OCI-LY7 (cell line): Measurements from ENCODE around the gene GAN. TPM values are rescaled to one million over a fixed set of nuclear protein-coding genes. Genes with fewer than 3 reads are reported as not detected.
A peak's percentile ranks its signal among the peaks of the same experiment; 100 is the strongest.

ENCODE experiments used
- BruUV-seq: library from RNA; stranded (reverse); fragments of 400-500 nt; replicated peaks from 2 replicates; lab custom pipeline; 2021; lab: Mats Ljungman, UMichigan
- CTCF ChIA-PET: fragments of 300-600 bp; sonication (Branson Sonifier 250); formaldehyde crosslinking; loops from one replicate; lab custom pipeline; 2022; ENCODE audit warnings: antibody characterized with exemption; ENCODE audit not compliant: unreplicated experiment; lab: Charles Lee
- POLR2A ChIA-PET: fragments of 300-600 bp; sonication (Branson Sonifier 250); formaldehyde crosslinking; loops from one replicate; lab custom pipeline; 2022; ENCODE audit warnings: antibody characterized with exemption; lab: Charles Lee
- DNase-seq: peaks from one replicate; pipeline ENCODE4 v3.0.0-alpha.2; 2015; ENCODE audit warnings: low spot score
- H2AFZ ChIP-seq: fragments of 200-600 bp; sonication (generic), shearing (Covaris generic); 2 replicates; pipeline ENCODE4 v1.6.1; 2014; ENCODE audit warnings: mild to moderate bottlenecking, antibody characterized with exemption, low read length, moderate library complexity
- H3K27ac ChIP-seq: fragments of 200-600 bp; sonication (generic); 2 replicates; pipeline ENCODE4 v1.5.1; 2014; ENCODE audit warnings: mixed run types, low read depth, mild to moderate bottlenecking, moderate library complexity, low read length, inconsistent platforms; ENCODE audit not compliant: poor library complexity, severe bottlenecking
- H3K36me3 ChIP-seq: fragments of 200-600 bp; sonication (generic); 2 replicates; pipeline ENCODE4 v1.6.1; 2014; ENCODE audit warnings: mild to moderate bottlenecking, antibody characterized with exemption, low read length, moderate library complexity, mixed read lengths; ENCODE audit not compliant: insufficient read depth
- H3K4me1 ChIP-seq: fragments of 200-600 bp; sonication (generic); 2 replicates; pipeline ENCODE4 v1.5.1; 2014; ENCODE audit warnings: mild to moderate bottlenecking, low read length; ENCODE audit not compliant: insufficient read depth, poor library complexity, severe bottlenecking
- H3K4me2 ChIP-seq: fragments of 200-600 bp; sonication (generic); 2 replicates; pipeline ENCODE4 v1.6.1; 2014; ENCODE audit warnings: mild to moderate bottlenecking, low read length
- H3K4me3 ChIP-seq: fragments of 200-600 bp; sonication (generic); 2 replicates; pipeline ENCODE4 v1.5.1; 2014; ENCODE audit warnings: mild to moderate bottlenecking, low read depth, low read length; ENCODE audit not compliant: poor library complexity, severe bottlenecking
- H3K79me2 ChIP-seq: fragments of 200-600 bp; sonication (generic); 2 replicates; pipeline ENCODE4 v1.6.1; 2016; ENCODE audit warnings: low read depth, mild to moderate bottlenecking, low read length, moderate library complexity, mixed read lengths; ENCODE audit not compliant: insufficient read depth
- H3K9me2 ChIP-seq: fragments of 200-600 bp; sonication (generic); 2 replicates; pipeline ENCODE4 v1.6.1; 2016; ENCODE audit warnings: mild to moderate bottlenecking, low read length, mixed read lengths; ENCODE audit not compliant: insufficient read depth
- H3K9me3 ChIP-seq: fragments of 200-600 bp; sonication (generic); 2 replicates; pipeline ENCODE4 v1.6.1; 2014; ENCODE audit warnings: mild to moderate bottlenecking, mixed run types, low read length, mixed read lengths
- H4K20me1 ChIP-seq: fragments of 200-600 bp; sonication (generic); 2 replicates; pipeline ENCODE4 v1.6.1; 2014; ENCODE audit warnings: mild to moderate bottlenecking, antibody characterized with exemption, low read length, moderate library complexity, mixed read lengths; ENCODE audit not compliant: insufficient read depth
- CTCF ChIP-seq: fragments of 200-600 bp; sonication (generic); conservative IDR thresholded peaks from 2 replicates; pipeline ENCODE4 v1.5.1; 2014; ENCODE audit warnings: mild to moderate bottlenecking, antibody characterized with exemption, low read length, moderate library complexity, mixed read lengths
- EZH2phosphoT487 ChIP-seq: fragments of 200-600 bp; sonication (generic); IDR thresholded peaks from 2 replicates; pipeline ENCODE4 v1.6.1; 2018; ENCODE audit warnings: low read depth, borderline replicate concordance, mild to moderate bottlenecking, mixed run types, antibody characterized with exemption, low read length, moderate library complexity, mixed read lengths
- intact Hi-C: fragments of 100-400 bp; cut with micrococcal nuclease; formaldehyde crosslinking; loops from one replicate; pipeline ENCODE4 v1.10.0; 2022; ENCODE audit not compliant: unreplicated experiment
- total RNA-seq, 2 experiments: library from RNA; depleted of rRNA in 1 of 2; stranded (reverse); fragments of >200 nt in 1 of 2; shearing (Covaris generic) in 1 of 2; gene quantifications; 2 replicates each; pipeline ENCODE4 v1.2.3, GENCODE V29; 2014 to 2022

The GAN gene
- total RNA-seq, 2 experiments from 2014 or later: 5.1 to 14.2 TPM

GRCh38 chr16:81424771-81425170, 110.0 kb downstream of the GAN start:
- Histone ChIP-seq H3K4me1 (peaks cover 51% of the 10 kb centered on the region), H2AFZ (peak overlapping the region; percentile 40; the same call in 1 of the 2 replicates), H3K9me2 (no peaks in the 10 kb centered on the region), H3K79me2 (no peaks in the 10 kb centered on the region), H3K27ac (no peak overlapping the region), H3K36me3 (no peaks in the 10 kb centered on the region), H4K20me1 (no peaks in the 10 kb centered on the region), H3K4me3 (no peak overlapping the region), H3K9me3 (no peaks in the 10 kb centered on the region), H3K4me2 (peak overlapping the region; percentile 42)
- peak; percentile 63 for DNase-seq
- TF ChIP-seq CTCF: no peak
- no peak for TF ChIP-seq EZH2phosphoT487
- ChIA-PET CTCF (no interaction called here), POLR2A (interaction anchor here (0.6 to 1.0 kb wide), 6 partner anchors 9 to 326 kb away, joined by 3 to 5 read pairs (median 4); no protein-coding TSS in a partner anchor)
- no TSS peak for BruUV-seq
- intact Hi-C loops: no loop called here

- Histone ChIP-seq H2AFZ (peak overlapping the region; percentile 31; the same call in 1 of the 2 replicates), H3K9me2 (no peaks in the 10 kb centered on the region), H3K9me3 (no peaks in the 10 kb centered on the region), H3K4me3 (no peak overlapping the region), H3K79me2 (no peaks in the 10 kb centered on the region), H4K20me1 (no peaks in the 10 kb centered on the region), H3K36me3 (no peaks in the 10 kb centered on the region), H3K4me1 (peaks cover 56% of the 10 kb centered on the region), H3K27ac (no peak overlapping the region), H3K4me2 (no peak overlapping the region)
- intact Hi-C loops: no loop called here
- TF ChIP-seq CTCF (no peak), EZH2phosphoT487 (no peak)
- BruUV-seq: no TSS peak
- no peak for DNase-seq
- POLR2A ChIA-PET: interaction anchor here (0.6 to 2.4 kb wide), 4 partner anchors 9 to 194 kb away, joined by 3 to 11 read pairs (median 4); no protein-coding TSS in a partner anchor
- CTCF ChIA-PET: no interaction called here
Observed at GRCh38 chr16:81427219-81427618, 112.5 kb downstream of the GAN start.

- H3K9me3 ChIP-seq: no peaks in the 10 kb centered on the region
- peak overlapping the region; percentile 20; the same call in 1 of the 2 replicates for H3K4me2 ChIP-seq
- no peaks in the 10 kb centered on the region for H4K20me1 ChIP-seq
- peak overlapping the region; percentile 4; the same call in 1 of the 2 replicates for H2AFZ ChIP-seq
- no TSS peak for BruUV-seq
- POLR2A ChIA-PET: interaction anchor here (1.0 to 2.4 kb wide), 6 partner anchors 11 to 24 kb away, joined by 3 to 11 read pairs (median 4); no protein-coding TSS in a partner anchor
- H3K4me1 ChIP-seq: peaks cover 74% of the 10 kb centered on the region
- H3K27ac ChIP-seq: no peak overlapping the region
- no peaks in the 10 kb centered on the region for H3K36me3 ChIP-seq
- intact Hi-C loops: no loop called here
- H3K4me3 ChIP-seq: no peak overlapping the region
- H3K79me2 ChIP-seq: no peaks in the 10 kb centered on the region
- peak; percentile 77 for DNase-seq
- no peak for TF ChIP-seq EZH2phosphoT487
- peak; percentile 78 for TF ChIP-seq CTCF
- H3K9me2 ChIP-seq: no peaks in the 10 kb centered on the region
- CTCF ChIA-PET: interaction anchor here (0.6 kb wide), 1 partner anchor 27 kb away, joined by 3 read pairs; no protein-coding TSS in a partner anchor
Observed at GRCh38 chr16:81429045-81429521, 114.3 kb downstream of the GAN start.
